Thymus (tissue), 11 donors: ENCODE data around the gene FOXI1. TPM values are rescaled to one million over a fixed set of nuclear protein-coding genes. Genes with fewer than 3 reads are reported as not detected.

ENCODE experiments used
- DNase-seq, 9 donors: peaks; one replicate each; pipeline ENCODE4 v3.0.0-alpha.2; 2013; ENCODE audit warnings: low spot score in 9 of 9, low read depth in 6 of 9, missing footprints in 1 of 9
- H3K27ac ChIP-seq, 2 donors: one replicate each; pipeline ENCODE4 v1.5.1; 2013; ENCODE audit warnings: control low read depth in 1 of 2, low read depth in 1 of 2, low read length in 1 of 2, mild to moderate bottlenecking in 1 of 2, moderate library complexity in 1 of 2
- H3K27me3 ChIP-seq, 2 donors: one replicate each; pipeline ENCODE4 v1.5.1; 2013; ENCODE audit warnings: low read length in 1 of 2; ENCODE audit not compliant: control insufficient read depth in 2 of 2, insufficient read depth in 1 of 2
- H3K36me3 ChIP-seq, 2 donors: one replicate each; pipeline ENCODE4 v1.5.1; 2013; ENCODE audit warnings: low read length in 1 of 2, mild to moderate bottlenecking in 1 of 2, moderate library complexity in 1 of 2; ENCODE audit not compliant: control insufficient read depth in 2 of 2, insufficient read depth in 2 of 2
- H3K4me1 ChIP-seq, 2 donors: one replicate each; pipeline ENCODE4 v1.5.1; 2013; ENCODE audit warnings: low read length in 2 of 2; ENCODE audit not compliant: control insufficient read depth in 2 of 2, insufficient read depth in 2 of 2
- H3K4me3 ChIP-seq, 2 donors: one replicate each; pipeline ENCODE4 v1.5.1; 2013; ENCODE audit warnings: low read length in 2 of 2, control low read depth in 1 of 2, mild to moderate bottlenecking in 1 of 2
- H3K9me3 ChIP-seq, 2 donors: one replicate each; pipeline ENCODE4 v1.5.1; 2013; ENCODE audit warnings: low read length in 1 of 2, mild to moderate bottlenecking in 1 of 2; ENCODE audit not compliant: control insufficient read depth in 2 of 2, insufficient read depth in 1 of 2
- WGBS: extraction: QIAGEN DNeasy Blood & Tissue Kit; methylation state at CpG from one replicate; pipeline ENCODE4 v1.1.7; 2013; 5-methylcytosine and 5-hydroxymethylcytosine counted together
- polyA plus RNA-seq: library from polyadenylated mRNA; stranded (reverse); fragments of 200-250 nt; gene quantifications from one replicate; pipeline ENCODE4 v1.2.3, GENCODE V29; 2013
- total RNA-seq: library from RNA; stranded (reverse); fragments of 120-200 nt; gene quantifications from one replicate; pipeline ENCODE4 v1.2.4, GENCODE V29; 2013
- donor health status: healthy.

The FOXI1 gene
- total and polyA plus RNA-seq, 2 donors, result 0.14 to 1.3 TPM

DNA sequence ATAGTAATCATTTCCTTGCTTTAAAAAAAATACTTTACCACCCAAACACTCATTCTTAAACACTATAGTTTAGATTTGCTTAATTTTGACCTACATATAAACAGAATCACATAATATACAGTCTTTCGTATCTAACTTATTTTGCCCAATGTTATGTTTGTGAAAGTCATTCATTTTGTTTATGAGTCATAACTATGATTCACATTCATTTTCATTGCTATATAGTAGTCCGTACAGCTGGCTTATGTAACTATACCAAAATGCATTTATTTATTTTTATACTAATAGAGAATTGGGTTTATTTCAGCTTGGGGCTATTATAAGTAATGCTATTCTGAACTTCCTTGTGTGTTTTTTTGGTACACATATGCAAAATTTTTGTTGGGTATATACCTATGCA, 33.9 kb upstream of the FOXI1 start:
- DNase-seq, result no peak
- H3K4me3 ChIP-seq, result no peak overlapping the region
- WGBS, result 97% methylated on average over 2 of the region's 2 CpGs
- H3K4me1 ChIP-seq, result no peaks in the 10 kb centered on the region
- no peaks in the 10 kb centered on the region for H3K9me3 ChIP-seq
- H3K27ac ChIP-seq, result no peak overlapping the region
- H3K36me3 ChIP-seq, result peaks cover 51 to 66% of the 10 kb centered on the region in 2 donors
- no peaks in the 10 kb centered on the region for H3K27me3 ChIP-seq

DNA sequence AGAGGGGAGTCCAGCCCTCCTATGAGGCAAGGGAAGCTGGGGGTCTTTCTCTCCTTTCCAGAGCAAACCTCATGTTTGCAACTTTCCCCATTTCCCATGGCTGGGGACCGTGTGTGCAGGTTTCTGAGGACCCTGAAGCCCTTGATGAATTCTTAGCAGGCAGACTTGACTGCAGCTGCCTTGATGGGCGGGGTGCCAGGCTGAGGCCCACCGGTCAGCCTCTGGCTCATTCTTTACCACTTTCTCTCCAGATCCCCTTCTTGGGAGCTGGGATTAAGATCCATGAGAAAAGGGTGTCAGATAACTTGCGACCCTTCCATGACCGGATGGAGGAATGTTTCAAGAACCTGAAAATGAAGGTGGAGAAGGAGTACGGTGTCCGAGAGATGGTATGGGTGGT, 30.0 kb upstream of the FOXI1 start:
- no peak for DNase-seq

DNA sequence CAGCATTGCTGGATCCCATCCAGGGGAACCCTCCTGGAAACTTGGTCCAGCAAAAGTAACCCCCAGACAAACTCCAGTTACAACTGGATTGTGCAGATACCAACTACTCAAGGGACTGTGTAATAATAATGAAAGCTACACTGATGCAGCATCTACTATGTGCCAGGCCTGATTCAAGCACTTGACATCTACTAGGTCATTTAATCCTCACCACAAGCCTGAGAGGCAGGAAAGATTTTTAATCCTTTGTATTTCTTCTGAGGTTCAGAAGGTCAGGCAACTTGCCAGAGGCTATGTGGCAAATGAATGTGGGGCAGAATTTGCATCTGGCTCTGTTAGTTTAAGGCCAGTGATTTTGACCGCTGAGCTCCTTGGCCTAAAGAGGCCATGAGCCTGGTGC, 29.5 kb upstream of the FOXI1 start:
- Histone ChIP-seq H3K27me3 (no peaks in the 10 kb centered on the region), H3K4me3 (no peak overlapping the region), H3K4me1 (no peaks in the 10 kb centered on the region), H3K9me3 (peaks cover 0 to 4% of the 10 kb centered on the region in 2 donors), H3K27ac (no peak overlapping the region), H3K36me3 (peaks cover 62% of the 10 kb centered on the region in 2 donors)
- WGBS, result 95% methylated on average over 1 of the region's 1 CpG
- no peak for DNase-seq

More for the DNA sequence above, 30.0 kb upstream of the FOXI1 start:
- 97% methylated on average over 7 of the region's 7 CpGs for WGBS
- Histone ChIP-seq H3K27ac (no peak overlapping the region), H3K36me3 (peaks cover 60 to 61% of the 10 kb centered on the region in 2 donors), H3K9me3 (peaks cover 0 to 4% of the 10 kb centered on the region in 2 donors), H3K27me3 (no peaks in the 10 kb centered on the region), H3K4me3 (no peak overlapping the region), H3K4me1 (no peaks in the 10 kb centered on the region)

DNA sequence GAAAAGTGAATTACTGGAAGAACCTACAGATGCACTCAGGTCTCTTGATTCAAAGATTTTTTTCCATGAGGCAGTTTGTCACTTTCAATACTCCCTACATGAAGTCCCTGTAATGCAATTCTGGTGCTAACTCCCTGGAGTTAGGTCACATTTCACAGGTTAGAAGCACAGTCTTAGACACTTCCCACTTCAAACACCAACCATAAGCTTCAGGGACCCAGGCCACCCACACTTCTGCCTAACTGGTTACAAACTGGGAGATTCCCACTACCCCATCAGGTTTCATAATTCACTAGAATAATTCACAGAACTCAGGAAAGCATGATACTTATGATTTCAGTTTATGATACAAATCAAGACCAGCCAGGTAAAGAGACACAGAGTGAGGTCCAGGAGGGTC, 29.0 kb upstream of the FOXI1 start:
- H3K4me1 ChIP-seq, result no peaks in the 10 kb centered on the region
- H3K9me3 ChIP-seq, result peaks cover 0 to 4% of the 10 kb centered on the region in 2 donors
- H3K4me3 ChIP-seq, result no peak overlapping the region
- peaks cover 67 to 68% of the 10 kb centered on the region in 2 donors for H3K36me3 ChIP-seq
- H3K27me3 ChIP-seq, result no peaks in the 10 kb centered on the region
- no peak overlapping the region for H3K27ac ChIP-seq
- no peak for DNase-seq

GRCh38 chr5:170077526-170077925, 28.2 kb upstream of the FOXI1 start:
- 97% methylated on average over 5 of the region's 5 CpGs for WGBS
- H3K27ac ChIP-seq, result no peak overlapping the region
- peaks cover 0 to 4% of the 10 kb centered on the region in 2 donors for H3K9me3 ChIP-seq
- H3K27me3 ChIP-seq, result no peaks in the 10 kb centered on the region
- no peaks in the 10 kb centered on the region for H3K4me1 ChIP-seq
- H3K36me3 ChIP-seq, result peaks cover 75 to 76% of the 10 kb centered on the region in 2 donors
- H3K4me3 ChIP-seq, result no peak overlapping the region
- no peak for DNase-seq

- Histone ChIP-seq H3K27ac (no peak overlapping the region), H3K4me1 (no peaks in the 10 kb centered on the region), H3K27me3 (no peaks in the 10 kb centered on the region), H3K4me3 (no peak overlapping the region), H3K9me3 (peaks cover 0 to 4% of the 10 kb centered on the region in 2 donors), H3K36me3 (peaks cover 85% of the 10 kb centered on the region in 2 donors)
- WGBS, result 93% methylated on average over 3 of the region's 3 CpGs
- DNase-seq, result no peak
Observed at GRCh38 chr5:170078458-170078857, 27.2 kb upstream of the FOXI1 start.

DNA sequence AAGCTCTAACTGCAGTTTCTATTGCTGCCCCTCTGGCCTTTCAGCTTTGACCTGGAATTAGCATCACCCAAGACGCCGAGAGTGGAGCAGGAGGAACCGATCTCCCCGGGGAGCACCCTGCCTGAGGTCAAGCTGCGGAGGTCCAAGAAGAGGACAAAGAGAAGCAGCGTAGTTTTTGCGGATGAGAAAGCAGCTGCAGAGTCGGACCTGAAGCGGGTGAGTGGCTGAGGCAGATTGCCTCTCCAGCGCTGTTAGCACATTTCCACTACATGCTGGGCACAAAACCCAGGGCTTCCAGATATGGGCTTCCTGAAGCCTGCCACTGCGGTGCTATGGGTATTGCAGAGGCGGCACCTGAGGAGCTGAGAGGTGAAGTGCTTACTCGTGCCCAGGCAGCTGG, 26.8 kb upstream of the FOXI1 start:
- Histone ChIP-seq H3K27me3 (no peaks in the 10 kb centered on the region), H3K27ac (no peak overlapping the region), H3K4me3 (no peak overlapping the region), H3K36me3 (peaks cover 87 to 89% of the 10 kb centered on the region in 2 donors), H3K4me1 (no peaks in the 10 kb centered on the region), H3K9me3 (peaks cover 0 to 4% of the 10 kb centered on the region in 2 donors)
- no peak for DNase-seq
- WGBS, result 97% methylated on average over 13 of the region's 13 CpGs

- Histone ChIP-seq H3K27me3 (no peaks in the 10 kb centered on the region), H3K4me1 (no peaks in the 10 kb centered on the region), H3K4me3 (no peak overlapping the region), H3K27ac (no peak overlapping the region), H3K9me3 (peaks cover 0 to 4% of the 10 kb centered on the region in 2 donors), H3K36me3 (peaks cover 89 to 90% of the 10 kb centered on the region in 2 donors)
- WGBS, result 100% methylated on average over 1 of the region's 1 CpG
- DNase-seq, result no peak
Observed at GRCh38 chr5:170080217-170080616, 25.5 kb upstream of the FOXI1 start.

- Histone ChIP-seq H3K36me3 (peaks cover 89 to 91% of the 10 kb centered on the region in 2 donors), H3K9me3 (peaks cover 0 to 4% of the 10 kb centered on the region in 2 donors), H3K4me3 (no peak overlapping the region), H3K4me1 (no peaks in the 10 kb centered on the region), H3K27ac (no peak overlapping the region), H3K27me3 (no peaks in the 10 kb centered on the region)
- DNase-seq, result no peak
- 80% methylated on average over 8 of the region's 8 CpGs for WGBS
Observed at GRCh38 chr5:170080786-170081445, 24.8 kb upstream of the FOXI1 start.
